HepG2 (cell line): ENCODE data around the gene CACNA1I.

ENCODE experiments used
- CREB1 ChIP-seq, 2 experiments: fragments of 450-650 bp in 1 of 2; IDR thresholded peaks; 2 replicates each; pipeline ENCODE4 v1.6.1; 2016 to 2017; ENCODE audit warnings: control low read depth in 1 of 2, mild to moderate bottlenecking in 1 of 2, missing compliant biosample characterization in 1 of 2, missing genetic modification characterization in 1 of 2
- KLF13 ChIP-seq: sonication (generic); formaldehyde crosslinking; IDR thresholded peaks from 2 replicates; pipeline ENCODE4 v1.4.0; 2020; ENCODE audit warnings: mild to moderate bottlenecking, missing genetic modification reagents
- ZBTB39 ChIP-seq: sonication (generic); formaldehyde crosslinking; IDR thresholded peaks from 2 replicates; pipeline ENCODE4 v1.5.0; 2020; ENCODE audit warnings: missing genetic modification reagents
- ZC3H4 ChIP-seq: sonication (generic); formaldehyde crosslinking; IDR thresholded peaks from 2 replicates; pipeline ENCODE4 v1.4.0; 2020; ENCODE audit warnings: missing genetic modification reagents, borderline replicate concordance
- ZNF3 ChIP-seq: IDR thresholded peaks from 2 replicates; pipeline ENCODE4 v1.7.0; 2017; ENCODE audit warnings: inconsistent platforms

- no peak for TF ChIP-seq CREB1 (IDR thresholded peaks at IDR 0.05)
- TF ChIP-seq CREB1 (CRISPR knock-in tag; IDR thresholded peaks at IDR 0.05), result no peak
- no peak for TF ChIP-seq ZNF3
- TF ChIP-seq ZC3H4 (CRISPR knock-in tag), result no peak
- no peak for TF ChIP-seq ZBTB39 (CRISPR knock-in tag)
- no peak for TF ChIP-seq KLF13 (CRISPR knock-in tag)
These were observed 71.2 kb downstream of the CACNA1I start for GRCh38 chr22:39641660-39642310.
